Measurements from ENCODE around the gene CGB1.

DNA sequence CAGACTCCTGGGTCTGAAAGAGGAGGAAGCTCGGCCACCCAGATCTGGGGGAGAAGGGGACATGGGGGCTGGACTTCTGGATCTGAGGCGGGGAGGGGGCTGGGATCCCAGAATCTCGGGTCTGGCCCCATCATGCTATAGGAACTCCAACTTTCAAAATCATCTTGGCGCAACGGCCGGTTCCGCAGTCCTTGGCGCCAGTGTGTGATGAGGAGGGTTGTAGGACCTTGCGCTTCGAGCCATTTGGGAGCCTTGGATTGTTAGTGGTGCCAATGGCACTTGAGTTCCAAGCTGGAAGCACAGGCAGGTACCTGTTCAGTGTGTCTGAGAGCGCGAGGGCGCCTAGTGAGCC lies 42.7 kb downstream of the CGB1 start:
- TF ChIP-seq, protein P1, sequence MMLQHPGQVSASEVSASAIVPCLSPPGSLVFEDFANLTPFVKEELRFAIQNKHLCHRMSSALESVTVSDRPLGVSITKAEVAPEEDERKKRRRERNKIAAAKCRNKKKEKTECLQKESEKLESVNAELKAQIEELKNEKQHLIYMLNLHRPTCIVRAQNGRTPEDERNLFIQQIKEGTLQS (IDR thresholded peaks at IDR 0.05): no peak
- TF ChIP-seq RAD21 (IDR thresholded peaks at IDR 0.05) (no peak), TAF1 (conservative IDR thresholded peaks at IDR 0.05) (no peak), GABPA (IDR thresholded peaks at IDR 0.05 in 1 of 2, conservative IDR thresholded peaks at IDR 0.05 in 1 of 2) (no peak), JUND (IDR thresholded peaks at IDR 0.05) (no peak), SP1 (IDR thresholded peaks at IDR 0.05) (no peak), FOXA1 (IDR thresholded peaks at IDR 0.05) (no peak), YY1 (IDR thresholded peaks at IDR 0.05) (no peak)
- TF ChIP-seq, protein P2, sequence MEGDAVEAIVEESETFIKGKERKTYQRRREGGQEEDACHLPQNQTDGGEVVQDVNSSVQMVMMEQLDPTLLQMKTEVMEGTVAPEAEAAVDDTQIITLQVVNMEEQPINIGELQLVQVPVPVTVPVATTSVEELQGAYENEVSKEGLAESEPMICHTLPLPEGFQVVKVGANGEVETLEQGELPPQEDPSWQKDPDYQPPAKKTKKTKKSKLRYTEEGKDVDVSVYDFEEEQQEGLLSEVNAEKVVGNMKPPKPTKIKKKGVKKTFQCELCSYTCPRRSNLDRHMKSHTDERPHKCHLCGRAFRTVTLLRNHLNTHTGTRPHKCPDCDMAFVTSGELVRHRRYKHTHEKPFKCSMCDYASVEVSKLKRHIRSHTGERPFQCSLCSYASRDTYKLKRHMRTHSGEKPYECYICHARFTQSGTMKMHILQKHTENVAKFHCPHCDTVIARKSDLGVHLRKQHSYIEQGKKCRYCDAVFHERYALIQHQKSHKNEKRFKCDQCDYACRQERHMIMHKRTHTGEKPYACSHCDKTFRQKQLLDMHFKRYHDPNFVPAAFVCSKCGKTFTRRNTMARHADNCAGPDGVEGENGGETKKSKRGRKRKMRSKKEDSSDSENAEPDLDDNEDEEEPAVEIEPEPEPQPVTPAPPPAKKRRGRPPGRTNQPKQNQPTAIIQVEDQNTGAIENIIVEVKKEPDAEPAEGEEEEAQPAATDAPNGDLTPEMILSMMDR (IDR thresholded peaks at IDR 0.05; ENCODE audit: low read depth, low read length, missing input control): no peak
- TF ChIP-seq, protein P3, sequence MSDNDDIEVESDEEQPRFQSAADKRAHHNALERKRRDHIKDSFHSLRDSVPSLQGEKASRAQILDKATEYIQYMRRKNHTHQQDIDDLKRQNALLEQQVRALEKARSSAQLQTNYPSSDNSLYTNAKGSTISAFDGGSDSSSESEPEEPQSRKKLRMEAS (IDR thresholded peaks at IDR 0.05): no peak
- TF ChIP-seq, protein P4, sequence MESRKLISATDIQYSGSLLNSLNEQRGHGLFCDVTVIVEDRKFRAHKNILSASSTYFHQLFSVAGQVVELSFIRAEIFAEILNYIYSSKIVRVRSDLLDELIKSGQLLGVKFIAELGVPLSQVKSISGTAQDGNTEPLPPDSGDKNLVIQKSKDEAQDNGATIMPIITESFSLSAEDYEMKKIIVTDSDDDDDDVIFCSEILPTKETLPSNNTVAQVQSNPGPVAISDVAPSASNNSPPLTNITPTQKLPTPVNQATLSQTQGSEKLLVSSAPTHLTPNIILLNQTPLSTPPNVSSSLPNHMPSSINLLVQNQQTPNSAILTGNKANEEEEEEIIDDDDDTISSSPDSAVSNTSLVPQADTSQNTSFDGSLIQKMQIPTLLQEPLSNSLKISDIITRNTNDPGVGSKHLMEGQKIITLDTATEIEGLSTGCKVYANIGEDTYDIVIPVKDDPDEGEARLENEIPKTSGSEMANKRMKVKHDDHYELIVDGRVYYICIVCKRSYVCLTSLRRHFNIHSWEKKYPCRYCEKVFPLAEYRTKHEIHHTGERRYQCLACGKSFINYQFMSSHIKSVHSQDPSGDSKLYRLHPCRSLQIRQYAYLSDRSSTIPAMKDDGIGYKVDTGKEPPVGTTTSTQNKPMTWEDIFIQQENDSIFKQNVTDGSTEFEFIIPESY (IDR thresholded peaks at IDR 0.05): no peak
- TF ChIP-seq, protein P5, sequence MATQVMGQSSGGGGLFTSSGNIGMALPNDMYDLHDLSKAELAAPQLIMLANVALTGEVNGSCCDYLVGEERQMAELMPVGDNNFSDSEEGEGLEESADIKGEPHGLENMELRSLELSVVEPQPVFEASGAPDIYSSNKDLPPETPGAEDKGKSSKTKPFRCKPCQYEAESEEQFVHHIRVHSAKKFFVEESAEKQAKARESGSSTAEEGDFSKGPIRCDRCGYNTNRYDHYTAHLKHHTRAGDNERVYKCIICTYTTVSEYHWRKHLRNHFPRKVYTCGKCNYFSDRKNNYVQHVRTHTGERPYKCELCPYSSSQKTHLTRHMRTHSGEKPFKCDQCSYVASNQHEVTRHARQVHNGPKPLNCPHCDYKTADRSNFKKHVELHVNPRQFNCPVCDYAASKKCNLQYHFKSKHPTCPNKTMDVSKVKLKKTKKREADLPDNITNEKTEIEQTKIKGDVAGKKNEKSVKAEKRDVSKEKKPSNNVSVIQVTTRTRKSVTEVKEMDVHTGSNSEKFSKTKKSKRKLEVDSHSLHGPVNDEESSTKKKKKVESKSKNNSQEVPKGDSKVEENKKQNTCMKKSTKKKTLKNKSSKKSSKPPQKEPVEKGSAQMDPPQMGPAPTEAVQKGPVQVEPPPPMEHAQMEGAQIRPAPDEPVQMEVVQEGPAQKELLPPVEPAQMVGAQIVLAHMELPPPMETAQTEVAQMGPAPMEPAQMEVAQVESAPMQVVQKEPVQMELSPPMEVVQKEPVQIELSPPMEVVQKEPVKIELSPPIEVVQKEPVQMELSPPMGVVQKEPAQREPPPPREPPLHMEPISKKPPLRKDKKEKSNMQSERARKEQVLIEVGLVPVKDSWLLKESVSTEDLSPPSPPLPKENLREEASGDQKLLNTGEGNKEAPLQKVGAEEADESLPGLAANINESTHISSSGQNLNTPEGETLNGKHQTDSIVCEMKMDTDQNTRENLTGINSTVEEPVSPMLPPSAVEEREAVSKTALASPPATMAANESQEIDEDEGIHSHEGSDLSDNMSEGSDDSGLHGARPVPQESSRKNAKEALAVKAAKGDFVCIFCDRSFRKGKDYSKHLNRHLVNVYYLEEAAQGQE (IDR thresholded peaks at IDR 0.05): no peak
